IMR-90 (cell line): ENCODE results near the gene DIAPH2. TPM values are rescaled to one million over a fixed set of nuclear protein-coding genes. Genes with fewer than 3 reads are reported as not detected.

Source experiments
- ATAC-seq: fragments of 200-7000 bp; cut with Tn5 transposase; 2 replicates; pipeline ENCODE4 v1.9.1; 2020; ENCODE audit warnings: low read depth, mild to moderate bottlenecking, moderate library complexity
- BruUV-seq: library from RNA; stranded (reverse); fragments of 400-500 nt; replicated peaks from 2 replicates; lab custom pipeline; 2021; lab: Mats Ljungman, UMichigan
- CTCF ChIA-PET: fragments of 300-600 bp; formaldehyde crosslinking; extraction: SDS; loops from one replicate; lab custom pipeline; 2021; ENCODE audit warnings: antibody characterized with exemption; lab: Yijun Ruan, JAX
- POLR2A ChIA-PET: fragments of 300-600 bp; sonication (Branson Sonifier 250); formaldehyde crosslinking; loops from one replicate; lab custom pipeline; 2022; ENCODE audit warnings: antibody characterized with exemption; ENCODE audit not compliant: unreplicated experiment; lab: Charles Lee
- DNase-seq: peaks from one replicate; pipeline ENCODE4 v3.0.0; 2013
- H2AFZ ChIP-seq: replicated peaks from 2 replicates; pipeline ENCODE3; 2013; ENCODE audit warnings: low read length, mild to moderate bottlenecking; ENCODE audit not compliant: poor library complexity
- H2AK5ac ChIP-seq: 2 replicates; pipeline ENCODE4 v1.6.1; 2013; ENCODE audit warnings: low read depth, low read length, inconsistent platforms
- H2AK9ac ChIP-seq: replicated peaks from 2 replicates; pipeline ENCODE3; 2013; ENCODE audit warnings: mild to moderate bottlenecking, low read depth, low read length, moderate library complexity; ENCODE audit not compliant: poor library complexity
- H2BK120ac ChIP-seq: 2 replicates; pipeline ENCODE4 v1.6.1; 2013; ENCODE audit warnings: low read depth, low read length, inconsistent platforms
- H2BK15ac ChIP-seq: 3 replicates; pipeline ENCODE4 v1.6.1; 2013; ENCODE audit warnings: low read depth, low read length, inconsistent platforms
- H2BK20ac ChIP-seq: 2 replicates; pipeline ENCODE4 v1.6.1; 2013; ENCODE audit warnings: low read depth, mild to moderate bottlenecking, inconsistent platforms, low read length, moderate library complexity
- H2BK5ac ChIP-seq: 2 replicates; pipeline ENCODE4 v1.6.1; 2013; ENCODE audit warnings: mild to moderate bottlenecking, low read depth, low read length, inconsistent platforms; ENCODE audit not compliant: poor library complexity, severe bottlenecking
- H3K14ac ChIP-seq: replicated peaks from 2 replicates; pipeline ENCODE4 v1.6.1; 2013; ENCODE audit warnings: low read depth, low read length, inconsistent platforms
- H3K18ac ChIP-seq: 2 replicates; pipeline ENCODE4 v1.6.1; 2013; ENCODE audit warnings: low read depth, low read length, control low read depth
- H3K23ac ChIP-seq: 2 replicates; pipeline ENCODE4 v1.6.1; 2013; ENCODE audit warnings: low read depth, low read length, inconsistent platforms
- H3K27ac ChIP-seq: 2 replicates; pipeline ENCODE4 v1.5.1; 2013; ENCODE audit warnings: mild to moderate bottlenecking, control low read depth, low read length; ENCODE audit not compliant: insufficient read depth
- H3K27me3 ChIP-seq: 2 replicates; pipeline ENCODE4 v1.6.1; 2013; ENCODE audit warnings: low read length; ENCODE audit not compliant: control insufficient read depth, insufficient read depth
- H3K36me3 ChIP-seq: 2 replicates; pipeline ENCODE4 v1.6.1; 2013; ENCODE audit warnings: low read length, mixed read lengths; ENCODE audit not compliant: control insufficient read depth, insufficient read depth
- H3K4ac ChIP-seq: 2 replicates; pipeline ENCODE4 v1.6.1; 2013; ENCODE audit warnings: low read depth, low read length, inconsistent platforms
- H3K4me1 ChIP-seq: 2 replicates; pipeline ENCODE4 v1.6.1; 2013; ENCODE audit warnings: low read length, mixed read lengths; ENCODE audit not compliant: control insufficient read depth, insufficient read depth
- H3K4me2 ChIP-seq: 2 replicates; pipeline ENCODE4 v1.6.1; 2013; ENCODE audit warnings: low read depth, mild to moderate bottlenecking, control low read depth, low read length, moderate library complexity
- H3K4me3 ChIP-seq: 2 replicates; pipeline ENCODE4 v1.5.1; 2013; ENCODE audit warnings: low read depth, mild to moderate bottlenecking, control low read depth, low read length, moderate library complexity; ENCODE audit not compliant: insufficient read depth
- H3K56ac ChIP-seq: 2 replicates; pipeline ENCODE4 v1.6.1; 2013; ENCODE audit warnings: low read length, inconsistent platforms; ENCODE audit not compliant: insufficient read depth; ENCODE audit errors: extremely low read depth
- H3K79me1 ChIP-seq, 2 experiments: 2 replicates each; pipeline ENCODE4 v1.6.1; 2013; ENCODE audit warnings: low read length in 2 of 2, inconsistent platforms in 1 of 2, low read depth in 1 of 2
- H3K9ac ChIP-seq: 2 replicates; pipeline ENCODE4 v1.6.1; 2013; ENCODE audit warnings: low read depth, low read length, control low read depth
- H3K9me1 ChIP-seq: 2 replicates; pipeline ENCODE4 v1.6.1; 2013; ENCODE audit warnings: low read length, inconsistent platforms; ENCODE audit not compliant: insufficient read depth
- H3K9me3 ChIP-seq: 2 replicates; pipeline ENCODE4 v1.6.1; 2013; ENCODE audit warnings: low read length; ENCODE audit not compliant: control insufficient read depth, insufficient read depth
- H4K20me1 ChIP-seq: 2 replicates; pipeline ENCODE4 v1.6.1; 2013; ENCODE audit warnings: low read length, inconsistent platforms; ENCODE audit not compliant: insufficient read depth
- H4K5ac ChIP-seq: 2 replicates; pipeline ENCODE4 v1.6.1; 2013; ENCODE audit warnings: mild to moderate bottlenecking, low read depth, low read length, control low read depth
- H4K8ac ChIP-seq, 2 experiments: 2 replicates each; pipeline ENCODE4 v1.6.1; 2013; ENCODE audit warnings: low read depth in 2 of 2, low read length in 2 of 2, control low read depth in 1 of 2, inconsistent platforms in 1 of 2
- H4K91ac ChIP-seq: 2 replicates; pipeline ENCODE4 v1.6.1; 2013; ENCODE audit warnings: low read depth, low read length, inconsistent platforms; ENCODE audit not compliant: insufficient read depth
- CEBPB ChIP-seq: IDR thresholded peaks from 2 replicates; pipeline ENCODE4 v1.6.1; 2012; ENCODE audit warnings: low read depth, low read length, improper control_type of control experiment
- CTCF ChIP-seq: conservative IDR thresholded peaks from 2 replicates; pipeline ENCODE4 v1.5.1; 2012; ENCODE audit warnings: mild to moderate bottlenecking, low read depth, low read length, improper control_type of control experiment
- RCOR1 ChIP-seq: IDR thresholded peaks from 2 replicates; pipeline ENCODE4 v1.6.1; 2012; ENCODE audit warnings: mild to moderate bottlenecking, low read length, improper control_type of control experiment; ENCODE audit not compliant: insufficient replicate concordance
- RFX5 ChIP-seq: IDR thresholded peaks from 2 replicates; pipeline ENCODE4 v1.8.0; 2012; ENCODE audit warnings: low read depth, mild to moderate bottlenecking, low read length, moderate library complexity
- WGBS, 2 experiments: methylation state at CpG; one replicate each; pipeline versions ENCODE4 v1.1.5 to v1.1.7; 2013; ENCODE audit warnings: missing lambda C conversion rate in 2 of 2; ENCODE audit not compliant: insufficient read length in 1 of 2; ENCODE audit errors: extremely low coverage in 2 of 2; 5-methylcytosine and 5-hydroxymethylcytosine counted together
- dilution Hi-C: fragments of 300-500 bp; cut with HindIII; formaldehyde crosslinking; loops from one replicate; pipeline ENCODE4 v1.14.3; 2018; ENCODE audit warnings: low sequenced_read_pairs; ENCODE audit not compliant: unreplicated experiment
- in situ Hi-C: fragments of 300-500 bp; cut with MboI; formaldehyde crosslinking; loops from 3 replicates; pipeline ENCODE4 v1.14.3; 2019; ENCODE audit warnings: low sequenced_read_pairs, inconsistent platforms, mixed read lengths
- intact Hi-C: fragments of 100-400 bp; cut with micrococcal nuclease; formaldehyde crosslinking; loops from 2 replicates; pipeline ENCODE4 v1.10.0; 2022
- polyA plus RNA-seq, 3 experiments: library from polyadenylated mRNA; depleted of rRNA; stranded (reverse); fragments of >200 nt; gene quantifications; 2 replicates each; pipeline ENCODE4 v1.2.3, GENCODE V29; 2012; ENCODE audit warnings: low replicate concordance in 1 of 3
- total RNA-seq: library from RNA; depleted of rRNA; stranded (reverse); fragments of >200 nt; gene quantifications from 2 replicates; pipeline ENCODE4 v1.2.3, GENCODE V29; 2012

DIAPH2 gene
- total and polyA plus RNA-seq, 2 of the 4 experiments (the other 2 are of a cell fraction) = 3.6 to 19.9 TPM

GRCh38 chrX:97123001-97123400 is 438.4 kb downstream of the DIAPH2 start:
- TF ChIP-seq RFX5 = no peak
- no peak for TF ChIP-seq RCOR1
- TF ChIP-seq CEBPB = no peak
- TF ChIP-seq CTCF = no peak
- H3K56ac ChIP-seq = no peak overlapping the region
- H3K4me3 ChIP-seq = no peak overlapping the region
- no peaks in the 10 kb centered on the region for H3K9me3 ChIP-seq
- H3K14ac ChIP-seq = no peak overlapping the region
- ATAC-seq (no peak), DNase-seq (no peak)
- in situ Hi-C loops (no loop called here), dilution Hi-C loops (no loop called here), intact Hi-C loops (no loop called here)
- H2AFZ ChIP-seq = no peak overlapping the region
- H3K4me1 ChIP-seq = no peaks in the 10 kb centered on the region
- no peak overlapping the region for H2BK5ac ChIP-seq
- POLR2A ChIA-PET = no interaction called here
- H3K9me1 ChIP-seq = no peaks in the 10 kb centered on the region
- no peak overlapping the region for H2AK9ac ChIP-seq
- H4K91ac ChIP-seq = no peak overlapping the region
- CTCF ChIA-PET = interaction anchor here (1.0 kb wide), 1 partner anchor 16 kb away, joined by 3 read pairs; no protein-coding TSS in a partner anchor
- no peak overlapping the region for H3K27ac ChIP-seq
- no peak overlapping the region for H2BK15ac ChIP-seq
- no peak overlapping the region for H4K8ac ChIP-seq
- H3K18ac ChIP-seq = no peak overlapping the region
- no peaks in the 10 kb centered on the region for H3K27me3 ChIP-seq
- H3K79me1 ChIP-seq = no peaks in the 10 kb centered on the region
- H4K5ac ChIP-seq = no peak overlapping the region
- H2BK20ac ChIP-seq = no peak overlapping the region
- H3K36me3 ChIP-seq = no peaks in the 10 kb centered on the region
- no peak overlapping the region for H3K23ac ChIP-seq
- no peak overlapping the region for H3K4me2 ChIP-seq
- no TSS peak for BruUV-seq
- no CpG with 5 or more reads among the region's 2 CpGs for WGBS, 2 experiments
- no peak overlapping the region for H3K4ac ChIP-seq
- H2BK120ac ChIP-seq = no peak overlapping the region
- no peaks in the 10 kb centered on the region; the same call in 1 of the 2 replicates for H4K20me1 ChIP-seq
- H3K9ac ChIP-seq = no peak overlapping the region
- no peak overlapping the region for H2AK5ac ChIP-seq
